ENCODE measurements around the gene DNASE2B.

DNASE2B gene

GRCh38 chr1:84398175-84399155 is at the start of gene DNASE2B:
Gene DNASE2B, plus strand, starts transcription at chr1:84398484. Its CDS starts 81 bp downstream, at chr1:84398565.
- DNase-seq (ENCODE audit: low read depth in 2 of 3, low spot score in 2 of 3): no peak

DNA sequence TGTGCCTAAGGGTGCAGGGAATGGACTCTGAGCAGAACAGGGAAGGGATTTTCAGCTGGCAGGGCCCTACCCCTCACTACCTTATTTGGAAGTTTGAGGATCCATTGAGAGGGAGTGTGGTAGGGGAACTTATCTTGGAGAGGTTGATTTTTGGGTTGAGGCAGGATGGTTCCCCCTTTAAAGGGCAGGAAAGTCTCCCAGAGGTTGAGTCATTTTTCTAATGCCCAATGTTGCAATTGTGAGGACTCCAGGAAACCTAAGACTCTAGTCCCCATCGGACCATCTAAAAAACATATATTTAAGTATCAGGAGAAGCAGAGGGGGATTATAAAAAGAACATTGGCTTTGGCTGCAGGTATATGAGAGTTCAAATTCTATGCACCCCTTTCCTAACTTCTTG is 49.5 kb upstream of the DNASE2B start:
- no peak for DNase-seq (ENCODE audit: low read depth in 2 of 3, low spot score in 2 of 3)

DNA sequence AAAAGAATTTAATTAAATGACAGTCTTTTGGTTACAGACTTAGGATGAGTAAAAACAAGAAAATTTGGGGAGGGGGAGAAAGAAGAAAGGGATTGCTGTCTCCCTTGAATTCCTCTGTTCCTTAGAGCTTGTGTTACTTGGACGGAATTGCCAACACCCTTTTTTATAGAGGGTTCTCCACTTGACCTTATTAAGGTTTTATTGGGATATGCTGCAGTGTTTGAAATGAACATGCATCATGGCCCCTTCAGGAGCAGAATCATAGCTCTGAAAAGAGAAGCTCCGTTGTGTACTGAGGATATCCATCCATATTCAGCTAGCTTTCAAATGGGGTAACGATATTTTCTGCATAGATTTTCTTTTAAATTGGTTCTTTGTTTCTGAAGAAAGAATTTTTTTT is 48.2 kb upstream of the DNASE2B start:
- no peak for DNase-seq (ENCODE audit: low read depth in 2 of 3, low spot score in 2 of 3)

- no peak for DNase-seq (ENCODE audit: low read depth in 2 of 3, low spot score in 2 of 3)
Measured at GRCh38 chr1:84350550-84350949, 47.7 kb upstream of the DNASE2B start.

- DNase-seq (ENCODE audit: low read depth in 2 of 3, low spot score in 2 of 3): no peak
Measured at GRCh38 chr1:84352298-84353106, 45.8 kb upstream of the DNASE2B start.

- DNase-seq (ENCODE audit: low read depth in 2 of 3, low spot score in 2 of 3): no peak
Measured at GRCh38 chr1:84353695-84354094, 44.6 kb upstream of the DNASE2B start.

GRCh38 chr1:84355556-84355955 is 42.7 kb upstream of the DNASE2B start:
- DNase-seq (ENCODE audit: low read depth in 2 of 3, low spot score in 2 of 3): no peak

DNA sequence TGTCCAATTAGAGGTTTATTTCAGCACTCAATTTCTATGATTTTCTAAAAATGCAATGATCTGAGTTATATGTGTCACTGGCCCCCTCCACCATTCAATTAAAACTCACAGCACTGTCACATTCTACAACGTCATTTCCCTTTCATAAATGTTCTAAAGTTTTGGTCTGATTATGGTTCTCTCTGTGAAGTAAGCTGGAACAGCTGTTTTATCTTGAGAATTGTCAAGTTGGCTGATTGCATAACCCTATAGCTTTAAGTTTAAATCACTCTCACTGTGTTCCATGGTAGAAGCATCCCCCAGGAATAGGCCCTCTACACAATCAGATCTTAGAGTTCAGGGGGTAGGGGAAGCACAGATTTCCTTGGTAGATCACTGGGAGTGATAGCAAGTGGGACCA is 41.4 kb upstream of the DNASE2B start:
- DNase-seq (ENCODE audit: low read depth in 2 of 3, low spot score in 2 of 3): no peak

DNA sequence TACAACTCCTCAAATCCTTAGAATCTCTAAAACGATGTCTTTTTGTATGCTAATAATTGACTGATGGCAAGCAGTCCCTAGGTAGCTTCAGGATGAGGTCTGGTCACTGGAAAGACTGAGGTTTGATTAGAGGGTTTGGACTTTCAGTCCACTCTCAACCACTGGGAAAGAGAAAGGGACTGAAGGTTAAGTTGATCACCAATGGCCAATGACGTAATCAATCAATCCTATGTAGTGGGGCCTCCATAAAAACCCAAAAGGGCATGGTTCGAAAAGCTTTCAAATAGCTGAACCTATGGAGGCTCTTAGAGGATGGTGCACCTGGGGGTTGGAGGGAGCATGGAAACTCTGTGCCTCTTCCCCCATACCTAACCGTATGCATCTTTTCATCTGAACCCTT is 39.6 kb upstream of the DNASE2B start:
- DNase-seq (ENCODE audit: low read depth in 2 of 3, low spot score in 2 of 3): no peak

GRCh38 chr1:84360316-84360715 is 38.0 kb upstream of the DNASE2B start:
- DNase-seq (ENCODE audit: low read depth in 2 of 3, low spot score in 2 of 3): no peak

GRCh38 chr1:84361796-84362195 is 36.5 kb upstream of the DNASE2B start:
- no peak for DNase-seq (ENCODE audit: low read depth in 2 of 3, low spot score in 2 of 3)

GRCh38 chr1:84363019-84363418 is 35.3 kb upstream of the DNASE2B start:
- no peak for DNase-seq (ENCODE audit: low read depth in 2 of 3, low spot score in 2 of 3)

DNA sequence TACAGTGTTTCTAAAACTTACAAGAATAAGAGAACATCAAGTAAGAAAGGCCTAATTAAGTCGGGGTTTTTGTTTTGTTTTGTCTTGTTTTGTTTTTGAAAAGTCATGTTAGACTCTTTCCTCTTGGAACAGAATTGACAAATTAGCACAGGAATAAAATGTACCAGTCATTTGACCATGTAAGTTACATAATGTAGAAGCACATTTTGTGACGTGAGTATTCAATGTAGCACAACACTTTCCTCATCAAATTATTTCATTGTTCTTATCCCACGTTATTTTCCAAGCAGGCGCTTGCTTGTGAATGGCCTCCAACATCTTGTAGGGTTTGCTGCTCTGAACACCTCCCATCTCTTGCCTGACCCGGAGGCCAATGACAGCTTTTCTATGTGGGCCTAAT is 34.7 kb upstream of the DNASE2B start:
- no peak for DNase-seq (ENCODE audit: low read depth in 2 of 3, low spot score in 2 of 3)

DNA sequence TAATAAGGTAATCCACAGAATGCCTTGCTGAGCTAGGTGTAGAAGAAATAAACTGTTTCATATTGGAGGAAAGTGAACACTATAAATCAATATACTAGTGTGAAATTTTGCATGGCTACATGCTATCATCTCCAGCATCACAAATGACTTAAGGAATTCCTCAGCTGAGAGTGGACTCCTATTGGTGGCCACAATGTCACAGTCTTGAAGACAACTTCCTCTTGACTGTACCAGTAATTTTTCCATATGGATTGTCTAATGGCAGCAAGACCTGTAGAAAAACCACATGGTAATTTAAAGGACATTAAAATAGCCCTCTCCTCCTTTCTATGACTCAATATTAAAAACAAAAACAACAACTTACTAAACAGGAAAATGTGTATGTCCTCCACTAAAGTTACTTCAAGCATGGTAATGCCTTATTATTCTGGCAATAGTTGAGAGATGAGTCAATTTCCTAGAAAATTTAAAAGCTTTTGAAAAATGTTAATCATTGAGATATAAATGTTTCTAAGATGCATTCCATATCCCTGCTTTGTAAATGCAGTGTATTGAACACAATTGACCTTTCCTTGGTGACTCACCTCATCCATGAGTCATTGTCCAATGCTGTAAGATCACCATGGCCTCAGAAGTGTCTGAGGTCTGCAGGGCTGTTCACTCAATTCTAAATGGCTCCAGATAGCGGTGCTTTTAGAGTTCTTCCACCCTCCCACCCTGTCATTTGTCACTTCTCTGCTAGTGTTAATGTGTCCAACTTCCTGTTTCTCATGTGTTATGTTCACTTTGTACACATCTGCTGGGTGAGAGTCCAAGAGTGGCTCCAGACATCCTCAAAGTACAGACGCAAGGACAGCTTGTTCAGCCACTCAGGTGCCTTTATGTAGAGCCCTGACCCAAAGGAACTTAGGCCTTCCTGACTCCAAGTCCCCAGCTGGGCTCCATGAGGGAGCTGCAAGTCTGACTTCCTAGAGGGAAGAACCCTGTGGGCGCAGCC is 32.8 kb upstream of the DNASE2B start:
- no peak for DNase-seq (ENCODE audit: low read depth in 2 of 3, low spot score in 2 of 3)

DNA sequence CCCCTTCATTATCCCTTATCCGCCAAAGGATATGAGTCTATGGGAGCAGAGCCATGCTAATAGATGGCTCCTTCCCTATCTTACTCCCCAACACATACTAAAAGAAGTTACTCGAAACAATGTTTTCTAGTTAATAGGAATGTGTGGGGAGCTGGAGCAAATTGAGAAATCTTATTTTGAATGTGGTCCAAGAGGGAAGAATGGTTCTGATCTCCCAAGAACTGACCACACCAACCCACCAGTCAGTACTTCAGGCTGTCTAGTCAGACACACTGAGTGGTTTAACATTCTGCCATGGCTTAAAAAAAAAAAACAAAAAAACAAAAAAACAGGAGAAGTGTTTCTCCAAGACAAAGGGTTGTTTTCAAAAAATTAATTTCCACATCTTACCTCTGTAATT is 31.5 kb upstream of the DNASE2B start:
- no peak for DNase-seq (ENCODE audit: low read depth in 2 of 3, low spot score in 2 of 3)

DNA sequence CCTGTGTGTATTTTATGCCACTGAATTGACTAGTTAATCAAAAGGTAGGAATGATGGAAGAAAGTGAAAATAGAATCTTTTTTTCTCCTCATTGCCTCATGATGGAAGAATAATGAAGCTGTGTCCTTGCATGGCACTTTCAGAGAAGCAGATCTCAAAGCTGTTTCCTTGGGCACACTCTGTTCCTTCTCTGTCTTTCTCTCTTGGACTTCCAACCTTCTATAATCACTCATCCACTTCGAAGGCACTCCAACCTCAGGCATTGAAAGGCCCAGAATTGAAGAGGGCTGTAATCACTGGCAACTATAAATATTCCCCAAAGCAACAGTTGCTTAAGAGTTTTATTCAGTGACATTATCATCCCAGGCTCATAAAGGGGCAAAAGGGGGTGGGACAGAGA is 31.1 kb upstream of the DNASE2B start:
- no peak for DNase-seq (ENCODE audit: low read depth in 2 of 3, low spot score in 2 of 3)

- DNase-seq (ENCODE audit: low read depth in 2 of 3, low spot score in 2 of 3): no peak
Measured at GRCh38 chr1:84368441-84368840, 29.8 kb upstream of the DNASE2B start.

GRCh38 chr1:84370266-84370665 is 28.0 kb upstream of the DNASE2B start:
- no peak for DNase-seq (ENCODE audit: low read depth in 2 of 3, low spot score in 2 of 3)

DNA sequence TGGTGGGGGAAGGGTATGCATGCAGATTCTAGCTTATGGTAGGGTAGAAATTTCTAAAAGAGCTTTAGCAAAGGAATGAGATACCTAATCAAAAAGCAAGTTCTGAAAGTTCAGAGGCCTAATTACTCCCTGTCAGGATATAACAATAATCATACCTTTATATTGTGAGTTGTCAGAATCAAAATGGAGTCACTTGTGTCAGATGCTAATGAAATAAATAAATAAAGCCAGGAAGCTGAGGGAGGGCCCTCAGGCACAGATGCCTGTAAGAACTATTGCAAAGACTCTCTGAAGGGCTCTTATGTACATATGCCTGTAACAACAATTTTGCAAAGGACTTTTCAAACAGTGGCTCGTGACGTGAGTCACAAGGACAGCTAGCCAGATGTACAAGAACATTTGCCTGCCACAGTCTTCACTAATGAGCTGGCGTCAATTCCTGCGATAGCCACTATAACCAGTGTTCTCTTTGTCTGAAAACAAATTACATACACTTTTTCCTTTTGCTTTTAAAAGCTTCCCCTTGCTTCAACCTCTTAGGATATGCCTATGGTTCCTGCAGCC is 27.4 kb upstream of the DNASE2B start:
- DNase-seq (ENCODE audit: low read depth in 2 of 3, low spot score in 2 of 3): no peak

- DNase-seq (ENCODE audit: low read depth in 2 of 3, low spot score in 2 of 3): no peak
Measured at GRCh38 chr1:84373436-84374141, 24.7 kb upstream of the DNASE2B start.

Measured in activated CD8-positive, alpha-beta memory T cell treated with anti-CD3 and anti-CD28 coated beads for 48 hours (primary cell).